H9 (cell line): ENCODE measurements around the gene C1orf141. TPM values are rescaled to one million over a fixed set of nuclear protein-coding genes. Genes with fewer than 3 reads are reported as not detected.
A peak's percentile ranks its signal among the peaks of the same experiment; 100 is the strongest.
"Not testable (repeated sequence)": the region's sequence is repeated elsewhere in the genome, so short reads cannot be mapped to it uniquely, and the experiment has no call there.

ENCODE experiments used
- DNase-seq: peaks from one replicate; pipeline ENCODE4 v3.0.0-alpha.2; 2017
- H2AFZ ChIP-seq: one replicate; pipeline ENCODE4 v1.6.1; 2013; ENCODE audit warnings: mild to moderate bottlenecking, low read length, control low read depth, moderate library complexity
- H2AK5ac ChIP-seq: 2 replicates; pipeline ENCODE4 v1.6.1; 2013; ENCODE audit warnings: low read length, control low read depth, mixed read lengths; ENCODE audit not compliant: insufficient read length
- H2BK120ac ChIP-seq: one replicate; pipeline ENCODE4 v1.6.1; 2013; ENCODE audit warnings: low read depth, mild to moderate bottlenecking, low read length, control low read depth, inconsistent platforms; ENCODE audit not compliant: poor library complexity, severe bottlenecking
- H2BK12ac ChIP-seq: 2 replicates; pipeline ENCODE4 v1.6.1; 2013; ENCODE audit warnings: low read length, control low read depth, mixed read lengths, low read depth; ENCODE audit not compliant: insufficient read length
- H2BK15ac ChIP-seq: 2 replicates; pipeline ENCODE4 v1.6.1; 2013; ENCODE audit warnings: low read depth, low read length, control low read depth
- H2BK20ac ChIP-seq: one replicate; pipeline ENCODE4 v1.6.1; 2013; ENCODE audit warnings: low read depth, mild to moderate bottlenecking, low read length, control low read depth, inconsistent platforms; ENCODE audit not compliant: poor library complexity, severe bottlenecking
- H2BK5ac ChIP-seq: 2 replicates; pipeline ENCODE4 v1.6.1; 2013; ENCODE audit warnings: low read length, control low read depth, mixed read lengths; ENCODE audit not compliant: insufficient read length
- H3K14ac ChIP-seq: 2 replicates; pipeline ENCODE4 v1.6.1; 2013; ENCODE audit warnings: low read length, control low read depth; ENCODE audit not compliant: insufficient read depth
- H3K18ac ChIP-seq: 2 replicates; pipeline ENCODE4 v1.6.1; 2013; ENCODE audit warnings: low read depth, mild to moderate bottlenecking, mixed read lengths, low read length, control low read depth; ENCODE audit not compliant: insufficient read length
- H3K23ac ChIP-seq: 2 replicates; pipeline ENCODE4 v1.6.1; 2013; ENCODE audit warnings: low read length, control low read depth, mixed read lengths, low read depth; ENCODE audit not compliant: insufficient read length
- H3K23me2 ChIP-seq: 2 replicates; pipeline ENCODE4 v1.6.1; 2013; ENCODE audit warnings: low read depth, mild to moderate bottlenecking, mixed read lengths, low read length, control low read depth; ENCODE audit not compliant: insufficient read length, poor library complexity, severe bottlenecking
- H3K27ac ChIP-seq: 2 replicates; pipeline ENCODE4 v1.5.1; 2013; ENCODE audit warnings: low read length, control low read depth, mixed read lengths, low read depth; ENCODE audit not compliant: insufficient read length
- H3K27me3 ChIP-seq: 2 replicates; pipeline ENCODE4 v1.6.1; 2013; ENCODE audit warnings: low read length, control low read depth, inconsistent platforms; ENCODE audit not compliant: insufficient read depth
- H3K4ac ChIP-seq: 2 replicates; pipeline ENCODE4 v1.6.1; 2013; ENCODE audit warnings: low read depth, mild to moderate bottlenecking, control low read depth, inconsistent platforms, low read length, moderate library complexity
- H3K4me1 ChIP-seq: 2 replicates; pipeline ENCODE4 v1.6.1; 2013; ENCODE audit warnings: low read length, control low read depth, inconsistent platforms; ENCODE audit not compliant: insufficient read depth
- H3K4me2 ChIP-seq: 2 replicates; pipeline ENCODE4 v1.6.1; 2013; ENCODE audit warnings: low read length, control low read depth, mixed read lengths; ENCODE audit not compliant: insufficient read length, insufficient read depth
- H3K56ac ChIP-seq: 2 replicates; pipeline ENCODE4 v1.6.1; 2013; ENCODE audit warnings: low read depth, mild to moderate bottlenecking, mixed read lengths, low read length, control low read depth; ENCODE audit not compliant: insufficient read length
- H3K79me1 ChIP-seq: 2 replicates; pipeline ENCODE4 v1.6.1; 2013; ENCODE audit warnings: low read depth, mild to moderate bottlenecking, moderate library complexity, low read length, control low read depth, inconsistent platforms; ENCODE audit not compliant: insufficient read depth, poor library complexity, severe bottlenecking
- H3K79me2 ChIP-seq: 2 replicates; pipeline ENCODE4 v1.6.1; 2013; ENCODE audit warnings: low read length, control low read depth, inconsistent platforms; ENCODE audit not compliant: insufficient read depth
- H3K9ac ChIP-seq: 2 replicates; pipeline ENCODE4 v1.6.1; 2013; ENCODE audit warnings: low read length, control low read depth, mixed read lengths; ENCODE audit not compliant: insufficient read length; ENCODE audit errors: extremely low read depth
- H3K9me3 ChIP-seq: one replicate; pipeline ENCODE4 v1.6.1; 2013; ENCODE audit warnings: low read depth, low read length, inconsistent platforms; ENCODE audit not compliant: control insufficient read depth
- H3T11ph ChIP-seq: one replicate; pipeline ENCODE4 v1.6.1; 2013; ENCODE audit warnings: mild to moderate bottlenecking, low read length, control low read depth, inconsistent platforms
- H4K20me1 ChIP-seq: one replicate; pipeline ENCODE4 v1.6.1; 2013; ENCODE audit not compliant: control insufficient read depth, insufficient read length, insufficient read depth
- H4K5ac ChIP-seq: 2 replicates; pipeline ENCODE4 v1.6.1; 2013; ENCODE audit warnings: low read depth, mild to moderate bottlenecking, mixed read lengths, low read length, control low read depth; ENCODE audit not compliant: insufficient read length
- H4K8ac ChIP-seq: replicated peaks from 2 replicates; pipeline ENCODE4 v1.6.1; 2013; ENCODE audit warnings: low read length, control low read depth, mixed read lengths, low read depth; ENCODE audit not compliant: insufficient read length
- H4K91ac ChIP-seq: 2 replicates; pipeline ENCODE4 v1.6.1; 2013; ENCODE audit warnings: low read depth, mild to moderate bottlenecking, moderate library complexity, mixed read lengths, low read length, control low read depth; ENCODE audit not compliant: insufficient read length
- H3K27ac Mint-ChIP-seq, 3 experiments: 2 replicates in 2 of 3; 3 replicates in 1 of 3; pipeline ENCODE4 v1.8.0; 2020 to 2021; ENCODE audit warnings: mixed read lengths in 3 of 3, mild to moderate bottlenecking in 1 of 3, moderate library complexity in 1 of 3
- H3K27me3 Mint-ChIP-seq: 2 replicates; pipeline ENCODE4 v1.8.0; 2021; ENCODE audit warnings: low read depth, mild to moderate bottlenecking, moderate library complexity, mixed read lengths
- H3K36me3 Mint-ChIP-seq, 3 experiments: 2 replicates in 2 of 3; 3 replicates in 1 of 3; pipeline ENCODE4 v1.8.0; 2020 to 2021; ENCODE audit warnings: low read depth in 3 of 3, mixed read lengths in 3 of 3; ENCODE audit not compliant: insufficient read depth in 1 of 3
- H3K4me1 Mint-ChIP-seq, 2 experiments: 2 replicates each; pipeline ENCODE4 v1.8.0; 2020; ENCODE audit warnings: mixed read lengths in 2 of 2
- H3K4me3 Mint-ChIP-seq, 2 experiments: 2 replicates in 1 of 2; 3 replicates in 1 of 2; pipeline ENCODE4 v1.8.0; 2020 to 2021; ENCODE audit warnings: mild to moderate bottlenecking in 2 of 2, mixed read lengths in 2 of 2, moderate library complexity in 1 of 2
- H3K9me3 Mint-ChIP-seq, 2 experiments: 2 replicates in 1 of 2; 3 replicates in 1 of 2; pipeline ENCODE4 v1.8.0; 2020; ENCODE audit warnings: mild to moderate bottlenecking in 2 of 2, mixed read lengths in 2 of 2, moderate library complexity in 1 of 2
- WGBS: extraction: QIAGEN DNeasy Blood & Tissue Kit; methylation state at CpG from one replicate; pipeline ENCODE4 v1.1.7; 2013; ENCODE audit warnings: missing lambda C conversion rate, low lambda C conversion rate, mixed read lengths; ENCODE audit not compliant: insufficient read length; ENCODE audit errors: extremely low coverage; 5-methylcytosine and 5-hydroxymethylcytosine counted together
- total RNA-seq: library from RNA; stranded (reverse); gene quantifications from 2 replicates; pipeline ENCODE4 v1.2.1, GENCODE V29; 2021
- TF ChIP-seq, protein P1 (sequence below): fragments of 200-600 bp; sonication (generic); conservative IDR thresholded peaks from 3 replicates; pipeline ENCODE4 v1.8.0; 2021; ENCODE audit warnings: antibody characterized with exemption, mild to moderate bottlenecking

Gene C1orf141
- total RNA-seq, 1 experiment from 2014 or later = not detected

DNA sequence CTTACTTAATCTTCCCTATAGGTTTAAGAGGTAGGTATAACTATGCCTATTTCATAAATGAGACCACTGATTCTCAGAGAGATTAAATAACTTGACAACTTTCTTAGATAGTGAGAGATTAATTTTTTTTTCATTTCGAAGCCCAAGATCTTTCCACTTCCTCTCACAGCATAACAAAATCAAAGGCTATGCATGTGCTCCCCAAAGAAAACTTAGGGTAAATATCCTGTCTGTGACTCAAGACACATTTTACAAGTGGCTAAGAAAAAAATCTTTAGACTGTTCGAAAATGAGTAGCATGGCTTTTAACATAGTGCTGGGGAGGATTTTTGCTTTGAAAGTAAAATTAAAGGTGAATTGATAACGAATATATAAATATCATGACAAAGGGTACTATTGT, 8.2 kb upstream of the C1orf141 start:
- no peaks in the 10 kb centered on the region for H3K4me1 ChIP-seq
- no peak overlapping the region for H3K4ac ChIP-seq
- no peaks in the 10 kb centered on the region for H3K9me3 ChIP-seq
- H3K27ac Mint-ChIP-seq = no peak overlapping the region
- H4K8ac ChIP-seq = no peak overlapping the region
- TF ChIP-seq, protein P1, sequence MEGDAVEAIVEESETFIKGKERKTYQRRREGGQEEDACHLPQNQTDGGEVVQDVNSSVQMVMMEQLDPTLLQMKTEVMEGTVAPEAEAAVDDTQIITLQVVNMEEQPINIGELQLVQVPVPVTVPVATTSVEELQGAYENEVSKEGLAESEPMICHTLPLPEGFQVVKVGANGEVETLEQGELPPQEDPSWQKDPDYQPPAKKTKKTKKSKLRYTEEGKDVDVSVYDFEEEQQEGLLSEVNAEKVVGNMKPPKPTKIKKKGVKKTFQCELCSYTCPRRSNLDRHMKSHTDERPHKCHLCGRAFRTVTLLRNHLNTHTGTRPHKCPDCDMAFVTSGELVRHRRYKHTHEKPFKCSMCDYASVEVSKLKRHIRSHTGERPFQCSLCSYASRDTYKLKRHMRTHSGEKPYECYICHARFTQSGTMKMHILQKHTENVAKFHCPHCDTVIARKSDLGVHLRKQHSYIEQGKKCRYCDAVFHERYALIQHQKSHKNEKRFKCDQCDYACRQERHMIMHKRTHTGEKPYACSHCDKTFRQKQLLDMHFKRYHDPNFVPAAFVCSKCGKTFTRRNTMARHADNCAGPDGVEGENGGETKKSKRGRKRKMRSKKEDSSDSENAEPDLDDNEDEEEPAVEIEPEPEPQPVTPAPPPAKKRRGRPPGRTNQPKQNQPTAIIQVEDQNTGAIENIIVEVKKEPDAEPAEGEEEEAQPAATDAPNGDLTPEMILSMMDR = no peak
- no peak overlapping the region for H3K4me2 ChIP-seq
- H2BK12ac ChIP-seq = no peak overlapping the region
- H4K20me1 ChIP-seq = no peaks in the 10 kb centered on the region
- H3K27me3 Mint-ChIP-seq = no peaks in the 10 kb centered on the region; the same call in 1 of the 2 replicates
- H3K4me1 Mint-ChIP-seq = peaks cover 0 to 3% of the 10 kb centered on the region in 2 experiments; a peak in 2 of 4 replicates
- no peak overlapping the region for H3K56ac ChIP-seq
- no peaks in the 10 kb centered on the region for H3K79me2 ChIP-seq
- no peak overlapping the region for H2AK5ac ChIP-seq
- no peak overlapping the region for H2BK5ac ChIP-seq
- H3K27ac ChIP-seq = no peak overlapping the region
- H2BK15ac ChIP-seq = no peak overlapping the region
- H3K14ac ChIP-seq = no peak overlapping the region
- 100% methylated on average over 2 of the region's 3 CpGs for WGBS
- H3K27me3 ChIP-seq = no peaks in the 10 kb centered on the region
- no peak for DNase-seq
- H3K4me3 Mint-ChIP-seq = no peak overlapping the region
- H3K23ac ChIP-seq = peak overlapping the region; percentile 83
- H2AFZ ChIP-seq = no peak overlapping the region
- H4K5ac ChIP-seq = no peak overlapping the region
- H3K9ac ChIP-seq = no peak overlapping the region
- H3K36me3 Mint-ChIP-seq = no peaks in the 10 kb centered on the region
- H3K9me3 Mint-ChIP-seq = no peaks in the 10 kb centered on the region
- no peaks in the 10 kb centered on the region for H3K23me2 ChIP-seq
- H2BK20ac ChIP-seq = no peak overlapping the region
- H3T11ph ChIP-seq = no peak overlapping the region
- no peak overlapping the region for H3K18ac ChIP-seq
- H3K79me1 ChIP-seq = no peaks in the 10 kb centered on the region
- no peak overlapping the region for H4K91ac ChIP-seq
- no peak overlapping the region for H2BK120ac ChIP-seq

DNA sequence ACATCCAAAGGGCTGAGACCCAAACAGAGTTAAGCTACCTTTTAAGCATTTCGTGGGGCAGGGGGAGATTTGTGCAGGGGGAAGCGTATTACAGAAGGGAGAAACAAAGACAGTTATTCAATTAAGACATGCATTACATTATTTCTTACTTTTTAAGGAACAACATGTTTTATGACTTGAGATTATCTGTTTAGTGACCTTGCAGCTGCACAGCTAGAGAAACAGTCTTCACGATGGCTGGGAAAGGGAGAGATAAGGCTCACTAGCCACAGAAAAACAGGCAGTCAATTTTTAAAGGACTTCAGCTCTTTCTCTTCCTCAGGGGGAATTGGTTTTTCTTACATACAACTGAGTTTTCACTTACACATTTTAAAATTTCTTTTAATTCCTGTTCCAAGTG, 7.1 kb upstream of the C1orf141 start:
- H2BK15ac ChIP-seq, H4K20me1 ChIP-seq, H4K5ac ChIP-seq, H2BK120ac ChIP-seq, H3K4me1 ChIP-seq, H2BK20ac ChIP-seq, H3K14ac ChIP-seq, H3K9me3 Mint-ChIP-seq, H3K27ac ChIP-seq, H3K18ac ChIP-seq, H3K9ac ChIP-seq, H3K9me3 ChIP-seq, H2AK5ac ChIP-seq, H4K8ac ChIP-seq, H4K91ac ChIP-seq, H3K4me3 Mint-ChIP-seq, H3K27me3 Mint-ChIP-seq, H3K36me3 Mint-ChIP-seq, H3K56ac ChIP-seq, H3K4me2 ChIP-seq, H3K27me3 ChIP-seq, H3K79me1 ChIP-seq, H3K27ac Mint-ChIP-seq, H2BK5ac ChIP-seq, H3K23ac ChIP-seq, H3K4ac ChIP-seq, H3T11ph ChIP-seq, DNase-seq, H2BK12ac ChIP-seq, H3K79me2 ChIP-seq, H3K23me2 ChIP-seq, H2AFZ ChIP-seq: not testable (repeated sequence)
- H3K4me1 Mint-ChIP-seq = peaks cover 7 to 13% of the 10 kb centered on the region in 2 experiments
- no CpG with 5 or more reads among the region's 3 CpGs for WGBS
